ENCODE data around the gene GDF10.
A peak's percentile ranks its signal among the peaks of the same experiment; 100 is the strongest.

GDF10 gene

DNA sequence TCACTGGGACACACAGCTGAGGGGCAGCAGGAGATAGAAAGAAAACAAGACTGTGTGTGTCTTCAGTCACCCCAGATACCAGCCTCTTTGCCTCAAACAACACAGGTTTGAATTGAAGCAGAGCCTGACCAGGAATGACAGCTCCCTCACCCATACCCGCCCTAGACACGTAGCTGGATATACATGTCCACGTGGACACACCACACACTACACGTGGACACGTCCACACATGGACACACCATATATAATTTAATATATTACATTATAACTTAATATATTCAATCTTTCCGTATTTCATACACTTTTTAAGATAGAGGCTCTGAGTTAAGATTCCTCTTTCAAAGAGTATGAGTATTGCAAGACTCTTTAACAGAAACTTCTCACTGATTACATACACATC is 33.5 kb downstream of the GDF10 start:
- no peak for DNase-seq (ENCODE audit: low read depth)

DNA sequence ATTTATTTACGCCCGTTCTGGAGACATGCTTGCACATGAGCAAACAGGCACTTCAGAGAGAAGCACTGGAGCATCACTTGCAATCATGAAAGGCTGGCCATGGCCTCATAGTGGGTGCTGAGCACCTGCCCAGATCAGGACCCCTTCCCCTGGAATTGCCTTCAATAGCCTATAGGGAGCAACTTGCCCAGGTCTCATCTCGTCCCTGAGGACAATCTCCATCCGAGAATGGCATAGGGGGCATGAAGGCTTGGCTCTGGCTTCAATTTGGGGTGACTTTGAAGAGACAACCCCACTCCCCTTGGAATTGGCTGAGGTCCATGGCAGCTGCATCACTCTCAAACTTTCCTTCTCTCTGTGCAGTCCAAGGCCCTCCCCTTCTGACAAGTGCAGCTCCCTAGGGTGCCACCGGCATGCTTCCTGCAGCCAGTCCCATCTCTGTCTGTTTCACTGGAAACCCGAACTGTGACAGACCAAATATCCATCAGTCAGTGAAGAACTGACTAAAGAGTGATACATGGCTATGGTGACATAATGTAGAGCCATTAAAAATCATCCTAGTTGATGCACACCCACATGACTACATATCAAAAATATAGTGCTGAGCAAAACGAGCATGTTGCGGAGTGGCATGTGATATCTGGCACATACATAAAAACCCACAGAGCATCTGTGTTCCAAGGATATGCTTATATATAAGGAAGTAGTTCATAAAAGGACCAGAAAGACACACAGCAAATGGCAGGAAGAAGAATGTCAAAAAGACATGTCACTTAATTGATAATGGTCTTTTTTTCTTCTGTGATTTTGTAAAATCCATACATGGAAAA is 34.7 kb downstream of the GDF10 start:
- no peak for DNase-seq (ENCODE audit: low read depth)

DNA sequence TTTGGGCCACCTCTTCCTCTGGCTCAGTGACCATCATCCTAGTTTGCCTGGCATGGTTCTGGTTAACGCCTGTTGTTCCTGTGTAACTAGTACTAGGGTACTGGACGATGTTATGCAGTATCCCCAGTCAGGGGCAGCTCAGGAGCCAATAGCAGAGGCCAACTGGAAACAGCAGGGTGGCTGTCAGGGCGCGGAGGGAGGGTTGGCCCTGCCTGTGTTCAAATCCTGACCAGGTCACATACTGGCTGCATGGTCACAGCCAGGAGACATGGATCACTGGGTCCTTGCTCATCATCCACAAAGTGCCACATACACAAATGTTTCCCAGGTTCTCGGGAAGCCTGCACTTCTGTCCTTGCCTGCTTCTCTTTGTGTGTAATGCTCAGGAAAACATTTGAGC is 35.9 kb downstream of the GDF10 start:
- no peak for DNase-seq (ENCODE audit: low read depth)

DNA sequence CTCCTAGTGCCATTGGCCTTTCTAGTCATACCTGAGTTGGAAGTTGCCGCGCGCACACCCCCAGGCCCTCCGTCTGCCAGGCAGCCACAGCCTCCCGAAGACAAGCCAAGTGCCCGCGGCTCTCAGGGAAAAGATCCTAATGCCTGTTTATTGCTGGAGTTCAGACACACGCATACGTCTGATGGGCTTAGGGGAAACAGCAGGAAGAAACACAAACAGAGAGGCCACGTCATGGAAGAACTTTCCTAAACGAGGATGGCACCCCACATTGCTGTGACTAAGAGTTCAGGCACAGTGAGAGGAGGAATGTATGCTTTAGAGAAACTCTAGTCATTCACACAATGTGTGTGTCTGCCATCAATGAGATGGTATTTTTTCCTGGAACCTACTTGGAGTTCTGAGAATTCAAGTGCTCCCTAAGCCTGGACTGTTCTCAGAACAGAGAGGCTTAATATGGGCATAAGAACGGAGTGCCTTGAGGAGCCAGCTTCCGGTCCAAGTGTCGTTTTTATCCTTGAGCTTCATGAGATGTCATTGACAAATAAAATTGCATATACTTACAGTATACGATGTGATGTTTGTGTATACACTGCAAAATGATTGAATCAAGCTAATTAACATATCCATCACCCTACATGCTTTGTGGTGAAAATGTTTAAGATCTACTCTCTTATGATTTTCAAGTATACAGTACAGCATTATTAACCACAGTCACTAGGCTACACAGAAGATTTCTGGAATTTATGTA is 36.6 kb downstream of the GDF10 start:
- no peak for DNase-seq (ENCODE audit: low read depth)

DNA sequence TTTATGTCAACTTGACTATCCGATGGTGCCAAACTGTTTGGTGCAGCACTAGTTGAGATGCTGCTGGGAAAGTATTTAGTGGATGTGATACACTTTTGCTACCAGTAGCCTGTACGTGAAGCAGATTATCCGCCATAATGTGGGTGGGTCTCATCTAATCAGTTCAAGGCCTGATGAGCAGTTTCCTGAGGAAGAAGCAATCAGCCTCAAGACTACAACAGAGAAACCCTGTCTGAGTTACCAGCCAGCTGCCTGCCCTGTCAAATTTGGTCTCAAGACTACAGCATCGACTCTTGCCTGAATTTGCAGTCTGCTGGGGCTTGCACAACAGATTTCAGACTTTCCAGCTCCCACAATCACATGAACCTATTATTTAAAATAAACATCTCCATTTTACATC is 37.3 kb downstream of the GDF10 start:
- DNase-seq (ENCODE audit: low read depth) = no peak

DNA sequence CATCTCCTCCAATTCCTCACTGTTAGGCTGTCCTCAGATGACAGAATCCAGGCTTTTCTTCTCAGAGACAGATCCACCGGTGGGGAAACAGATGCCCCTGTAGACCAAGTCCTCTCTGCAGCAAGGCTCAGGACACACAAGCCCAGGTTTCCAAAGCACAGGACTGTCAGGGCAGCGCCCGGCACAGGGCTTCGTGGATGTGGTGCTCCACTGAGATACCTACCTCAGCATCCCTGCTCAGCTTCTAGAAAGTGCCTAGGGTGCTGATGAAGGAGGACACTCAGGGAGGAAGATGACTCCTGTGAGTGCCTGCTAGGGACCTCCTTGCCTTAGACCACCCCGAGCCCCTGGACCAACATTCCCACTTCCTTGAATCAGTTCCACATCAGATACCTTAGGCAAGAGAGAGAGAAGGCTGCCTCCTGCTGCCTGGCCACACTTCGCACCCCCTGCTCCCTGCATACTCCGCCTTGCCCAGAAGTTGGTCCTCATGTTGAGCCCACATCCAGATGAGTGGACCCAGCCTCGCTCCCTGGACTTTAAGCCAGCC is 39.3 kb downstream of the GDF10 start:
- DNase-seq (ENCODE audit: low read depth) = no peak

DNA sequence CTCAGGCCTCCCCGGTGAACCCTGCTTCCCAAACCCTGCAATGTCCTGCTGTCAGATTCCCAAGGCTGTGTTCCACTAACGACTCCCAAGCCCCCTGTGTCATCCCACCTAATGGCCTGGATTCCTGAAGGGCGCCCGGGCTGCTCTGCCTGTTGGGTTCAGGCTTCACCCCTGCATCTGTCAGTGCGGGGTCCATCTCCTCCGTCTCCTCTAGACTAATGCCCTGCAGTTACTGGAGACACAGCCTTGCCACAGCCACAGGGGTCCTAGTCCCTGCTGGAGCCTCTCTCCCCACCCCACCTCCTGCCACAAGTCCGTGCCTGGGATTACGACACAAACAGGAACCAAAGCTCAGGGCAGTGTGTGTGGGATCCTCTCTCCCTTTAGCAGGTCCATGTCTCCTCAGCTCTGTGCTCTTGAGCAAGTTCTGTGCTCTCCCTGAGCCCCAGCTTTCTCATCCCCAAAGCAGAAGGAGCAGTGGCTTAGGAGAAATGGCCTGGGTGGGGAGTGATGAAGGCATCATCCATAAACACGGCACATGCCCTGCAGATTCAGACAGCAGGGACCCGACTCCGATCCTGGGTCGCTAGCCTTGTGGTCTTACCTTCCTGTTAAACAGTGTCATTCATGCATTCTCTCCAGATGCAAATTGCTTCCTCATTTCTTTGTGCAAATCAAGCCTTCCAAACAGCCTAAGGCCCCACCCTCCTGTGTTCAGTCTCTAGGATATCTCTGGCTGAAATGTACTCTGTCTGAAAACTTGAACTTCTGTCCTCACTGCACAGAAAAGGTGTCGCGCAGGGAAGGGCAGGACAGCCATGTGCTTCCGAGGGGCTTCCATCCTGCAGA is 40.0 kb downstream of the GDF10 start:
- DNase-seq (ENCODE audit: low read depth) = no peak

DNA sequence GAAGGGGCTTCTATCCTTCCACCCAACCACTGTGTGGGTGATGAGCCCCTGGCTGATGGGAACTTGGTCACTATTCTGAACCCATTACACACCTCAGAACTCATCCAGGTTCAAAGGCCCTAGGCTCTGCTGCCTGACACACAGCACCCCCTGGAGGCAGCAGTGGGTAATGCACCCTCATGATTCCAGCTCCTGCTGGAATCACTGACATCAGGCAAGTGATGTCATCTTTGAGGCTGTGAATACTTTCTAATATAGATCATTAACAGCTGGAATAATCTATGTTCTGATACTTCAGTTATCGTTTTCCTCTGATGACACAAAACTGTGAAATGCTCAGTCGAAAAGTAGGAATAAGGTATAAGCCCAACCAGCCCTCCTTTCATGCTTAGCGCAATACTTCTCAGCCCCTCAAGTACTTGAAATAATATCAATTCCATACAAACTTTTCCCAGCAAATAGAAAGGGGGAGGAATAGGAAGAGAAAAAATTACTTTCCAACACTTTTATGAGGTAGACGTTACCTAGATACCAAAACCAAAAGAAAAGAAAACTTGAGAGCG is 40.7 kb downstream of the GDF10 start:
- DNase-seq (ENCODE audit: low read depth) = peak; percentile 46

DNA sequence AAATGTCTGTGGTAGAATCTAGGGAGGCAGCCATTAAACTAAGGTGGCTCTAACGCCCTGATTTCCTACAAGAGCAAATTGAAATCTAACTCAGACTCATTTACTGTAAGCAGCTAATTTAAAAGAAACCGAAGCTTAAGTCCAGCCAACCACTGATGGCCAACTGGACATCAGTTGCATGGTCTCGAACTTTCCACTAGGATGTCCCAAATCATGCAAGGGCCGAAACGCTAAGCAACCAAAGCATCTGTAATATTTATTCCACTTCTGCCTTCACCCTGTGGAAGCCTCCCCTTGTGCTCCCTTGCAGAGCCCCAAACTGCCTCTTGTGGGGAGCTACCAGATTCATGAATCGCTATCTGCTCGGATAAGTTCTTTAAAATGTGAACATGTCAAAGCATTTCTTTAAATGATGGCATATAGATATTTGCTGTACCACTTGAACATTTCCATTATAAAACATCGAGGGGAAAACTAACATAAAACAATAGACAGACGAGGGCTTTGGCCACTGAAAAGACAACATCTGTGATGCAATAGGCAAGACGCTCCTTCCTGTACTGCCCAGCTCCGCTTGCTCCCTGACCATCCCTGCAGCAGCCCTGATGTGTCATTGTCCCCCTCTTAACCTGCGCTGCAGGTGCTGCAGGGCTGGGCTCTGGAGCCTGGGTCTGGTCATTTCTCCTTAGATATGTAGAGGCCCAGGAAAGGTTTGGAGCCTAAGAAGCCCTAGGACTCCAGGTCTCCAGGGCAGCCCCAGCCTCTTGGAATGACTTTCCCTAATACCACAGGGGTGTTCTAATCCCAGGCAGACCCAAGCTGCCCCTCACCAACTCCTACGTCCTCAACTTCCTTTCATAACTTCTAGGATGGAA is 45.2 kb downstream of the GDF10 start:
- no peak for DNase-seq (ENCODE audit: low read depth)

DNA sequence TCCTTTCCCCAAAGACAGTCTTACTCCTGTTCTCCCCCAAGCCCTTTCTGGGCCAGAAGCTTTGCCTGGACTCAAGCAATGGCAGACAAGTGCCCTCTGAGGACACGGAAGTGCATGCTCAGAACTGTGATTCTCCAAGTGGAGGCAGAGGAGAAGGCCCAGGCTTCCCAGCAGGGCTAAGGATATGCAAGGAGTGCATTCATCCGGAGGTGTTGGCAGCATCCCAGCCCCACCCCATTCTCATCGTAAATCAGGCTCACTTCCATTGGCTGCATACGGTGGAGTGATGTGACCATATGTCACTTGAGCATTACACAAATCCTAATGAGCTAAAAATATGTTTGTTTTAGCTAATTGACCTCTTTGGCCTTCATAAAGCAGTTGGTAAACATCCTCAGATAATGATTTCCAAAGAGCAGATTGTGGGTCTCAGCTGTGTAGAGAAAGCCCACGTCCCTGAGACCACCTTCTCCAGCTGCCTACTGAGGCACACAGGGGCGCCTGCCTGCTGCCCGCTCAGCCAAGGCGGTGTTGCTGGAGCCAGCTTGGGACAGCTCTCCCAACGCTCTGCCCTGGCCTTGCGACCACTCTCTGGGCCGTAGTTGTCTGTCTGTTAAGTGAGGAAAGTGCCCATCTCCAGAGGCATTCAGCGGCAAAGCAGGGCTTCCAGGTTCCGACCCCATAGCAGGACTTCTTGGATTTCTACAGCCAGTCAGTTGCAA is 46.7 kb downstream of the GDF10 start:
- DNase-seq (ENCODE audit: low read depth) = no peak

DNA sequence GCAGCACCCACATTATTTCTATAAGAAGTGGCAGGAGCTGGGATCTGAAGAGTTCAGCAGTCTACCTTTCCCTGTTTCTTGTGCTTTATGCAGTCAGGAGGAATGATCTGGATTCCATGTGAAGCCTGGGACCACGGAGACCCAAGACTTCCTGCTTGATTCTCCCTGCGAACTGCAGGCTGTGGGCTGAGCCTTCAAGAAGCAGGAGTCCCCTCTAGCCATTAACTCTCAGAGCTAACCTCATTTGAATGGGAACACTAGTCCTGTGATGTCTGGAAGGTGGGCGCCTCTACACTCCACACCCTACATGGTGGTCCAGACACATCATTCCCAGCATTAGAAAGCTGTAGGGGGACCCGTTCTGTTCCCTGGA is 47.3 kb downstream of the GDF10 start:
- no peak for DNase-seq (ENCODE audit: low read depth)

DNA sequence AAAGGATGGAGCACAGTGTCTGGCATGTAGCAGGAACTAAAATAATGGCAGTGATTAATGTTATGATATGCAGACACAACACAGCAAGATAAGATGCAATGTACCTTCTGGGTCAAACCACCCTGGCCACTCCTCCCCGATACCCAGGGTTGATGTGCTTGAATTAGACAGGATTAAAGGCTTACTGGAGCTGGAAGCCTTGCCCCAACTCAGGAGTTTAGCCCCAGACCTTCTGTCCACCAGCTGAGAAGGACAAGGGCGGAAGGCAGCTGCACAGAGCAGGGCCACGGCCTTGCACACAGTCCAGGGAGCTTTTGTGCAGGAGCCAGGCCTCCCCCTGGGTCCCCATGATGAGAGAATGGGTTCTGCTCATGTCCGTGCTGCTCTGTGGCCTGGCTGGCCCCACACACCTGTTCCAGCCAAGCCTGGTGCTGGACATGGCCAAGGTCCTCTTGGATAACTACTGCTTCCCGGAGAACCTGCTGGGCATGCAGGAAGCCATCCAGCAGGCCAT is 48.2 kb downstream of the GDF10 start, which contains the start of gene RBP3:
RBP3 (plus strand) TSS at position 226 of the 514 bp plus-strand sequence; CDS start at position 348, 122 bp downstream.
- DNase-seq (ENCODE audit: low read depth) = no peak

DNA sequence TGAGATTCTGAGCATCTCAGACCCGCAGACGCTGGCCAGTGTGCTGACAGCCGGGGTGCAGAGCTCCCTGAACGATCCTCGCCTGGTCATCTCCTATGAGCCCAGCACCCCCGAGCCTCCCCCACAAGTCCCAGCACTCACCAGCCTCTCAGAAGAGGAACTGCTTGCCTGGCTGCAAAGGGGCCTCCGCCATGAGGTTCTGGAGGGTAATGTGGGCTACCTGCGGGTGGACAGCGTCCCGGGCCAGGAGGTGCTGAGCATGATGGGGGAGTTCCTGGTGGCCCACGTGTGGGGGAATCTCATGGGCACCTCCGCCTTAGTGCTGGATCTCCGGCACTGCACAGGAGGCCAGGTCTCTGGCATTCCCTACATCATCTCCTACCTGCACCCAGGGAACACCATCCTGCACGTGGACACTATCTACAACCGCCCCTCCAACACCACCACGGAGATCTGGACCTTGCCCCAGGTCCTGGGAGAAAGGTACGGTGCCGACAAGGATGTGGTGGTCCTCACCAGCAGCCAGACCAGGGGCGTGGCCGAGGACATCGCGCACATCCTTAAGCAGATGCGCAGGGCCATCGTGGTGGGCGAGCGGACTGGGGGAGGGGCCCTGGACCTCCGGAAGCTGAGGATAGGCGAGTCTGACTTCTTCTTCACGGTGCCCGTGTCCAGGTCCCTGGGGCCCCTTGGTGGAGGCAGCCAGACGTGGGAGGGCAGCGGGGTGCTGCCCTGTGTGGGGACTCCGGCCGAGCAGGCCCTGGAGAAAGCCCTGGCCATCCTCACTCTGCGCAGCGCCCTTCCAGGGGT is 48.9 kb downstream of the GDF10 start:
- DNase-seq (ENCODE audit: low read depth) = no peak

DNA sequence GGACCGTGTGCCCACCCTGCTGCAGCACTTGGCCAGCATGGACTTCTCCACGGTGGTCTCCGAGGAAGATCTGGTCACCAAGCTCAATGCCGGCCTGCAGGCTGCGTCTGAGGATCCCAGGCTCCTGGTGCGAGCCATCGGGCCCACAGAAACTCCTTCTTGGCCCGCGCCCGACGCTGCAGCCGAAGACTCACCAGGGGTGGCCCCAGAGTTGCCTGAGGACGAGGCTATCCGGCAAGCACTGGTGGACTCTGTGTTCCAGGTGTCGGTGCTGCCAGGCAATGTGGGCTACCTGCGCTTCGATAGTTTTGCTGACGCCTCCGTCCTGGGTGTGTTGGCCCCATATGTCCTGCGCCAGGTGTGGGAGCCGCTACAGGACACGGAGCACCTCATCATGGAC is 49.5 kb downstream of the GDF10 start:
- no peak for DNase-seq (ENCODE audit: low read depth)

DNA sequence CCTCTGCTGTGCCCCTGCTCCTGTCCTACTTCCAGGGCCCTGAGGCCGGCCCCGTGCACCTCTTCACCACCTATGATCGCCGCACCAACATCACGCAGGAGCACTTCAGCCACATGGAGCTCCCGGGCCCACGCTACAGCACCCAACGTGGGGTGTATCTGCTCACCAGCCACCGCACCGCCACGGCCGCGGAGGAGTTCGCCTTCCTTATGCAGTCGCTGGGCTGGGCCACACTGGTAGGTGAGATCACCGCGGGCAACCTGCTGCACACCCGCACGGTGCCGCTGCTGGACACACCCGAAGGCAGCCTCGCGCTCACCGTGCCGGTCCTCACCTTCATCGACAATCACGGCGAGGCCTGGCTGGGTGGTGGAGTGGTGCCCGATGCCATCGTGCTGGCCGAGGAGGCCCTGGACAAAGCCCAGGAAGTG is 50.0 kb downstream of the GDF10 start:
- DNase-seq (ENCODE audit: low read depth) = no peak

DNA sequence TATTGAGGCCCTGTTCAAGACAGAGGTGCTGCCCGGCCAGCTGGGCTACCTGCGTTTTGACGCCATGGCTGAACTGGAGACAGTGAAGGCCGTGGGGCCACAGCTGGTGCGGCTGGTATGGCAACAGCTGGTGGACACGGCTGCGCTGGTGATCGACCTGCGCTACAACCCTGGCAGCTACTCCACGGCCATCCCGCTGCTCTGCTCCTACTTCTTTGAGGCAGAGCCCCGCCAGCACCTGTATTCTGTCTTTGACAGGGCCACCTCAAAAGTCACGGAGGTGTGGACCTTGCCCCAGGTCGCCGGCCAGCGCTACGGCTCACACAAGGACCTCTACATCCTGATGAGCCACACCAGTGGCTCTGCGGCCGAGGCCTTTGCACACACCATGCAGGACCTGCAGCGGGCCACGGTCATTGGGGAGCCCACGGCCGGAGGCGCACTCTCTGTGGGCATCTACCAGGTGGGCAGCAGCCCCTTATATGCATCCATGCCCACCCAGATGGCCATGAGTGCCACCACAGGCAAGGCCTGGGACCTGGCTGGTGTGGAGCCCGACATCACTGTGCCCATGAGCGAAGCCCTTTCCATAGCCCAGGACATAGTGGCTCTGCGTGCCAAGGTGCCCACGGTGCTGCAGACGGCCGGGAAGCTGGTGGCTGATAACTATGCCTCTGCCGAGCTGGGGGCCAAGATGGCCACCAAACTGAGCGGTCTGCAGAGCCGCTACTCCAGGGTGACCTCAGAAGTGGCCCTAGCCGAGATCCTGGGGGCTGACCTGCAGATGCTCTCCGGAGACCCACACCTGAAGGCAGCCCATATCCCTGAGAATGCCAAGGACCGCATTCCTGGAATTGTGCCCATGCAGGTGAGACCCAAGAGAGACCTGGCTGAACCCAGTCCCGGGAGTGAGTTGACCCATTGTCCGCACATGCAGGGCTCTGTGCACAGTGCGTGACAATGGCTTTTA is 51.0 kb downstream of the GDF10 start:
- DNase-seq (ENCODE audit: low read depth) = no peak

DNA sequence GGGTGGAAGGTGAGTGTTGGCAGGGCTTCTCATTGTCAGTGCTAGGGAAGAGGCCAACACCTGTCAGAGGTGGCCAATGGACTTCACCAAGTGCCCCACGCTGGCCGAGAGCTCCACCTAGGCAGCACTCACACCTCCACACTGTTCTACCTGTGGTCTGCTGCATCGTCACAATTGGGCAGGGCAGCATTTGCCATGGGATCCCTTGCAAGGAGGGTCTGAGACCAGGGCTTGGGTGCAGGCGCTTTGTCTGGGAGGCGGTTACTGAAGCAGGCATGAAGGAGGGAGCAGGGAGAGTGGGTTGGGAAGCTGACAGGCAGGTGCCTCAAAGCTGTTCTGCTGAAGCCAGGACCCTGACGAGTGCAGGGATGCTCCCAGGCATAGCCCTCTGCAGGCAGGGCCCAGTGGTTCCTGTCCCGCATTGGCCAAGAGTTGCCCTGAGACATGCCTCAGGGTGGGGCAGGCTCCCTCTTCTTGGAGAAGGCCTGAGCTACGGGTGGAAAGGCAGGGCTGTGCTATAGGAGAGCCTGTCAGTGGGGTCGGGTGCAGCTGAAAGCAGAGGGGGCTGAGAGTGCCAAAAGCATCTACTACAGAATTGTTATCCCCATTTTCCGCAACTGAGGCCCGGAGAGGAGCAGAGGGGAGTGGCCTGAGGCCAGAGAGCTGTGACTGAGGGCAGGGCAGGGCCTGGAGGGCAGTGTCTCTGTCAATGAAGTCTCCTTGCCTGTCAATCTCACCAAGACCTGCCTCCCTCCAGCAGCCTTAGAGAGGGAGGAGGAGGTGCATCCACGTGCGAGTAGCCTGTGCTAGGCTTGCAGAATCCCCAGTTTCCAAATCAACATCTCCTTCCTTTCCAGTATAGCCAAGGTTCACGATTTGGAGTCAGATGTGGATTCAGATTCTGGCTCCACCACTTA is 52.2 kb downstream of the GDF10 start:
- no peak for DNase-seq (ENCODE audit: low read depth)

All from stimulated activated CD8-positive, alpha-beta memory T cell treated with anti-CD3 and anti-CD28 coated beads, Interleukin-7, amount 100 ng/mL, for 24 hours (primary cell).